Stimulated activated CD4-positive, alpha-beta T cell treated with anti-CD3 and anti-CD28 coated beads, Interleukin-4, amount 100 ng/mL, for 48 hours (primary cell): ENCODE measurements around the gene TNS3.

Source experiments
- DNase-seq, 2 donors: peaks; one replicate each; pipeline ENCODE4 v3.0.0-alpha.2; 2020; ENCODE audit warnings: low read depth in 2 of 2

Gene TNS3

DNA sequence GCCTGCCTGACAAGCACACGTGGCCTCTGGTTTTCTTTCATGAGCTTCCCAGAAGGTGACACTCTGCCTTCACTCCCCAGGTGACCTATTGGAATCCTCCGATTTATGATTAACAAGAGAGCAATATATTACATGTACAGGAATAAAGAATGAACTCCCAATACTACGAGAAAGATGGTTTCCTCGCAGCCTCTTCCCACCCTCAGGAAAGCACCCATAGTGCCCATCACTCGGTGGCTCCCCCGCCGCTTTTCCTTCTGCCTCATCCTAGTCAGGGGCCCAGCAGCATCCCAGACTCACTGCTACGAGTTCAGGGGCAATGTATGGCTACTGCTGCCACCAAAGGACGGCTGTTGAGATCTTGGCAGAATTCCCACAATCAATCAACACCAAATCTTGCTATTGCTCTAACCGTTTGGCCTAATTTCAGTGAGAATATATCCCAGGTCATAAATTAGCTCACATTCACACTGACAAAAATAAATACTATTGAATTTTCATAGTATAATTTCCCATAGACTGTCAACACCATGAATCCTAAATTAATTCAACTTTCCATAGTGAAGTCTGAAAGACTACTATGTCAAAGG, 196.3 kb downstream of the TNS3 start:
- DNase-seq = no peak

GRCh38 chr7:47384755-47385535, 197.0 kb downstream of the TNS3 start:
- no peak for DNase-seq

DNA sequence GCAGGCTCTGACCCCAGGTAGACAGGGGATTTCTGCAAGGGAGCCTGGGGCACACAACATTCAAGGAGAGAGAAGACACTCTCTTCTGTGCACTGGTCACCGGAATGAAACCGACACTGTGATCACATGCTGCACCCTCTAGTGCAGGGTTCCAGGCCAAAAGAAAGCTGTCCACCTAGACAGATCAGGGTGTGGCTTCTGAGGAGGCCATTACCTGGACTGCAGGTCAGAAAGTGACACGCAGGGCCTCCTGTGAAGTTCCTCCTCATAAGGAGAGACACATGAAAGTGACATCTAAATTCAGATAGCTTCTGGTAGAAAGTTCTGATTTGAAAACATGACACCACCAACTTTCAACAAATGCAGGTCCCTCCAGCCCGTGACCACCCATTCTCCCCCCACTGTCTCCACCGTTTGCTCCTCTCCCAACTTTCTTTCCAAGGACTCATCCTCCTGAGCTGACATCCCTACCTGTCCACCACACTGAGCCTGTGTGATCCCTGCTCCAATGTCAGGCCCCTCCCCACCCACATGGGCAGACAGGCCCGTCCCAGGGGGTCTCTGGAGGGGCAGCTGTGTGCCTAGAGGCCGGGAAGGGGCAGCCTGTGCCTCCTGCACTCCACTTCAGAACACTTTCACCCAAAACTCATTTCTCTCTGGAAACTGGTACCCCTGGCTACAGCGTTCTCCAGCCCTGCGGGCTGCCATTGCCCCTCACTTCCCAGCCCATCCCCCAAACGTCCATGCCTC, 198.0 kb downstream of the TNS3 start:
- DNase-seq = no peak

- DNase-seq = no peak
These were observed 198.8 kb downstream of the TNS3 start for GRCh38 chr7:47383072-47383471.

- DNase-seq = no peak
These were observed 199.7 kb downstream of the TNS3 start for GRCh38 chr7:47382200-47382599.

- DNase-seq = no peak
These were observed 200.8 kb downstream of the TNS3 start for GRCh38 chr7:47381134-47381495.

DNA sequence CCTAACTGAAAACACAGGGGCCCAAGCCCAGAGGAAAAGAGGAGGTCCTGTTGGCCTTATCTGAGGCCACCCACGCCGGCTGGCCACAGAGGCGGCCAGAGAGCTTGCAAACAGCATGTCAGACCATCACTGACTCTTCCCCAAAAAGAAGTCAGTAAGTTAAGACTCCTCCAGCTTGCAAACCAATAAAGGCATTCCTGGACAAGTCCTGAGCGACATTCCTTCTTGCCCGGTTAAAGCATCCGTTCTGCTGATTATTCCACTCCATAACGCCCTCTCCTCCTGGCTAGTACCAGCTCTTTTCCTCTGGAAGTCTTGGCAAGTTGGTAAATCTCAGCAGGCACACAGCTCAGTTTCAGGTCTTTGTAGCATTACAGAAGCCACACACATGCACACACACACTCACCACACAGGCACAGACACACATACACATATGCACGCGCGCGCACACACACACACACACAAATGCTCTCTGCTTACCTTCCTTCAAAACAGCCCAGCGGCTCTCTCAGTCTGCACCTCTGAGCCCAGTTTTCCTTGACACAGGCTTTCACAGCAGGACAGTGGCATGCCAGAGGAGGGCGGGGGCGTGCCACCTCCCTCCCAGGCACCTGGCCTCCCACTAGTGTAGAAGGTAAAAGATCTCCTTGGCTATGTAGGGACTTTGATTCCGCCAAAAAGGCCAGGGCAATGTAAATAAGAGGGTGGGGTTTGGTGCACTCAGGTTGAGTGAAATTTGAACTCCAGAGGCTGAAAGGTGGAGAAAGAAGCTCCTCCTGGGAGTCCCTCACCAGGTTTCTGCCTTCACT, 201.4 kb downstream of the TNS3 start:
- DNase-seq = no peak

DNA sequence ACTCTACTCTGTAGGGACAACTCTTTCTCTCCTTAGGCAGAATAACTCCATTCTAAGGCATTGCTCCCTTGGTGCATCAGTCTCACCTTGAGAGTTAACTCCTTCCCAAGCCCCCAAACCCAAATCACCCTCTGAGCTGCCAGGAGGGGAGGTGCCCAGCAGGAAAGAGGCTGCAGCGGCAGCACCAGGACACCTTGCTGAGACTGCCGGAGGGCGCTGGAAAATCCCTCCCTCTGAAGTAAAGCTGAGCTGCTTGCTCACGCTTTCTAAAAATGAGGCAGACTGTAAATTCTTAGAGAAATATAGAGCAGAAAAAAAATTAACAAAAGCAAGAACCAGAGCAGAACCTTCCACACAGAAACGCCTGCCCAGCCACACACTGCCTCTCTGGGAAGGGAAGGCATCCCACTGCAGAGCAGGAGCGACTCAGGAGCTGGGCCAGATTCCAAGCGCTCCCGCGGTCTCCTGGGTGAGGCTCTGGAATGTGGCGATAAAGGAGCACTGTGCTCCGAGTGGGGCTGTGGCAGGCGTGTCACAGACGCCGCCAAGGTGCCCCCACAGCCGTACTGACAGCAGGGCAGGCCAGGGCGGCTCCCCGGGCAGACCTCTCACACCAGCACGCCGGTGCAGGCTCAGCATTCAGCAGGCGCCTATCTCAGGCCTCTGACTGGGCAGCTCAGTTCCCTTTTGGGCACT, 202.1 kb downstream of the TNS3 start:
- DNase-seq = no peak

DNA sequence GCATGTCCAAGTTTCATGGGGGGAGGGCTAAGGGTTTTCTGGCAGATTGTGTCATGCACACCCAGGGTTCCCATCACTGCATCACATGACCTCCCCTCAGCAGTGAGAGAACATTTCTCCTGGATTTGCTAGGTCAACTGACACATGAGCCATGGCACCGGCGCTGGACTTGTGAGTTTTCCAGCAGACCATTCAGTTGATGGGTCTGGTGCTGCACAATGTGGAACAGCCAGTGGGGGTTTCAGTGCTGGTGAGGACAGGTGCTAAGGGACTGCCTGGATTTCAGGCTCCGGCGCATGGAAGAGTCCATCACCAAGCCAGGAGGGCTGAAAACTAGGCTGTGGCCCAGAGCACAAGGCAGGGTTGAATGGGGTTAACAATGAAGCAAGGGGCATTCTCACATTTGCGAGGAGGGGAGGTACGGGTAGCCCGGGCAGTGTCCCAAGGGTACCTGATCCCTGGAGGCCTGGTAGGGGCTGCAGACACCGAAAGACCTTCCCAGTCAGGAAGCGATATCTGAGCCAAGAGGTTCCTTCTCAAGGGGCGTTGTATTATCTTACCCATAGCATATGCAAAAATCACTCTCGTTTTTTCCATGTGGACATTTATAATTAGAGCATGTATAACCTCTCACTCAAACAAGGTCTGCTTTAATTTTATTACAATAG, 203.0 kb downstream of the TNS3 start:
- DNase-seq = no peak

DNA sequence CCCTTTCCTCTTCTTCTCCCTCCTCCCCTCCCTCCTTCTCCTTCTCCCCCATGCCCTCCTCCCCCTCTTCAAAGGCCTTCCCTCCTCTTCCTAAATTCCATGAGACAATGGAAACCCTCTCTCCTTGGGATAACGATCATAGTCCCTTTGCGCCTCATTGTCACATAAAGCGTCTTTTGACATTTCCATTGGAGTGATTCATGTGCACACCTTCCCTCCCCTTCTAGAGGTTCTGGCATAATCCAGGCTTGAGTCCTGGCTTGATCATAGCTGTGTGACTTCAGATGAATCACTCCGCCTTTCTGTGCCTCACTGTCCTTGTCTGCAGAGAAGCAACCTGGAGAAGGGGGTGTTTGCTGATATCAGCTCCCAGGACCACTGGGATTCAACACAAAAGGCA, 204.2 kb downstream of the TNS3 start:
- DNase-seq = no peak

- DNase-seq = no peak
These were observed 204.8 kb downstream of the TNS3 start for GRCh38 chr7:47376991-47377616.

GRCh38 chr7:47375121-47375938, 206.6 kb downstream of the TNS3 start:
- no peak for DNase-seq

DNA sequence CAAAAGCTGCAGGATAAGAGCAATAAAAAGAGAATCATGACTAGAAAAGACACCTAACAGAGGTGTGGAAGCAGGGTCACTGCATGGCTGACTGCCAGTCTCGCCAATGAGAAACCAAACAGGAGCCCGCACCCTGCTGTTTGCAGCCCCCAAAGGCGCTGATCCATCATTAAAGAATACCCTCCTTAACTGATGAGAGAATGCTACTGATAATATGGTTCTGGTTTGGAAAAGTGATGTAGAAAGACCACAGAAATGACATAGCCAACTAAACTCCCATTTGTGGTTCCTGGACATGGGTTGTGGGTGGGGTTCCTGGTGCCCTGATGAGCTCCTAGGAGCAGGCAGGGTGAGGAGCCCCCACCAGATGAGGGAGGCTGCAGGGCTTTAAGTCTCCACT, 207.4 kb downstream of the TNS3 start:
- DNase-seq = no peak

GRCh38 chr7:47373871-47374451, 207.9 kb downstream of the TNS3 start:
- DNase-seq = no peak

DNA sequence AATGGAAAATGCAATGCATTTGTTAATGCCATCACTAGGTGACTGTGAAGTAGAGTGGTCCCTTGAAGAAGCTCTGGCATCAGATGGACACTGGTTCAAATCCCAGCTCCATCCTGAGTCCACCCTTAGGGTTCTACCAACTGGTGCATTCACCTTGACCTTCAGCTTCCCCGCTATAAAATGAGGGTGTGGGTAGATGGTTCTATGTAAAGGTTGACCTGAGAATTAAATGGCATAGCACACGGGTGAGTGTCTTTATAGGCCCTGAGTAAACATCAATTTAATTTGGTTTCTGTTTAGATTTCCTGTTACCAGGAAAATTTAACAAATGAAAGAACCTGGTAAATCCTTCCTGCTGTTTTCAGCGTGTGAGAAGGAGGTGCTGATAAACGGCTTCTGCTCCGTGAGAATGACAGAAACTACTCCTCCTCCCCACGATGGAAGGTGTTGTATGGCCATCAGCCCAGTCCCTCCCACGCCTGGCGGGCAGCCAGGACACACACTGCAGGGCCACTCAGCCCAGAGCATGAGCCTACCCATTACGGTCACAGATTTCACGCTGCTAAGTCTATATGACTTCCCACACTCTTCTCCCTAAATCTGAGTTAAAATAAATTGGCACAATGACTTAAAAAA, 210.1 kb downstream of the TNS3 start:
- DNase-seq = no peak

GRCh38 chr7:47371317-47371716, 210.6 kb downstream of the TNS3 start:
- no peak for DNase-seq

DNA sequence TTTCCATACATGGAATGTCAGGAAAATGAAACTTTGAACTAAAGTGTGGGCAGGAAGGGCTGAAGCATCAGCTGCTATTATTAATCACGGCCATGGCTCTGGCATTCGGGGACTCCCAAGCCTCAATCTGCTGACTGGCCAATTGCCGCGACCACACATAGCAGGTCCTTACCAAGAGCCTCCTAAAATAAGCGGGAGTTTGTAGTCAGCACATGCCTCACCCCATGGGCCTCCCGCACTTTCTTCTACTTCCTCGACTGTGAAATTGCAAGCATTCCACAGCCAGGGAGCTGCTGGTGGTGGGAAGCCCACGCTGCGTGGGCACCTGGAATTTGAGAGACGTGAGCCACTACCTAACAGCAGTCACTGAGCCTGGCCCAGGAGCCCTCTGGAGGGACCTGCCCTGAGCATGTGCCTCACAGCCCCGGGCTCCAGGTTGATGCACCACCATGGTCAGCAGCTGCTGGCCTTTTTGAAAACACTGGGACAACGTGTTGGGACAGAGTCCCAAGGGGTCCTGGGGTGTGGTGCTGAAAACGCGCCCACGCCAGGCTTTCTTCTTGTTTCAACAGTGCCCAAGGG, 211.4 kb downstream of the TNS3 start:
- DNase-seq = no peak

- DNase-seq = no peak
These were observed 212.2 kb downstream of the TNS3 start for GRCh38 chr7:47369736-47370135.
